Activated T-cell treated with anti-CD3 and anti-CD28 coated beads for 24 hours (primary cell): ENCODE measurements around the gene NSMCE1.
"Not testable (repeated sequence)": the region's sequence is repeated elsewhere in the genome, so short reads cannot be mapped to it uniquely, and the experiment has no call there.

Experiments used
- DNase-seq: peaks from one replicate; pipeline ENCODE4 v3.0.0-alpha.2; 2020; ENCODE audit warnings: low read depth

The NSMCE1 gene

DNA sequence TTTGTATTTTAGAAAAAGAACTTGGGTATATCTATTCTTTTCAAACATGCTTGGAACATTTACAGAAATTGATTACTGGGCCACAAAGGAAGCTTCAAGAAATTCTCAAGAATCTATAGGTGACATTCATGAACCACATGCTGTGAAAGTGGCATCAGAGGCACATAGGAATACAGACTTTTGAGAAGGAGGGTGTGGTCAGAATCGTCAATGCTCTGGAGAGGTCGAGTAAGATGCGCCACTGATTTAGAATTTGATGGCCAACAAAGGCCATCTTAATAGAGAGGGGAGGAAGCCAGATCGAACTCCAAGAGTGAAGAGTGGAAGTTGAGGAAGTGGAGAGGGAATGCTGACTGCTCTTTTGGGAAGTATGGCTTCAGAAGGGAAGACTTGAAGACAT, 3.5 kb upstream of the NSMCE1 start:
- no peak for DNase-seq

DNA sequence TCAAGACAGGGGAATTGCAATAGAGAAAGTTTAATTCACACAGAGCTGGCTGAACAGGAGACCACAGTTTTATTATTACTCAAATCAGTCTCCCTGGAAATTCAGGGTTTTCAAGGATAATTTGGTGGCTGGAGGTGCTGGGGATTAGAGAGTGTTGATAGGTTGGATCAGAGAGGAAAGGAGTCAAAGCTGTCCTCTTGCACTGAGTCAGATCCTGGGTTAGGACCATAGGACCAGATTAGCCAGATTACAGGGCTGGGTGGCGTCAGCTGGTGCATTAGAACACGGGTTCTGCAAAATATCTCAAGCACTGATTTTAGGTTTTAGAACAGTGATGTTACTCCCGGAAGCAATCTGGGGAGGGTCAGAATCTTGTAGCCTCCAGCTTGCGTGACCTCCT, 1.8 kb upstream of the NSMCE1 start:
- DNase-seq, result no peak

DNA sequence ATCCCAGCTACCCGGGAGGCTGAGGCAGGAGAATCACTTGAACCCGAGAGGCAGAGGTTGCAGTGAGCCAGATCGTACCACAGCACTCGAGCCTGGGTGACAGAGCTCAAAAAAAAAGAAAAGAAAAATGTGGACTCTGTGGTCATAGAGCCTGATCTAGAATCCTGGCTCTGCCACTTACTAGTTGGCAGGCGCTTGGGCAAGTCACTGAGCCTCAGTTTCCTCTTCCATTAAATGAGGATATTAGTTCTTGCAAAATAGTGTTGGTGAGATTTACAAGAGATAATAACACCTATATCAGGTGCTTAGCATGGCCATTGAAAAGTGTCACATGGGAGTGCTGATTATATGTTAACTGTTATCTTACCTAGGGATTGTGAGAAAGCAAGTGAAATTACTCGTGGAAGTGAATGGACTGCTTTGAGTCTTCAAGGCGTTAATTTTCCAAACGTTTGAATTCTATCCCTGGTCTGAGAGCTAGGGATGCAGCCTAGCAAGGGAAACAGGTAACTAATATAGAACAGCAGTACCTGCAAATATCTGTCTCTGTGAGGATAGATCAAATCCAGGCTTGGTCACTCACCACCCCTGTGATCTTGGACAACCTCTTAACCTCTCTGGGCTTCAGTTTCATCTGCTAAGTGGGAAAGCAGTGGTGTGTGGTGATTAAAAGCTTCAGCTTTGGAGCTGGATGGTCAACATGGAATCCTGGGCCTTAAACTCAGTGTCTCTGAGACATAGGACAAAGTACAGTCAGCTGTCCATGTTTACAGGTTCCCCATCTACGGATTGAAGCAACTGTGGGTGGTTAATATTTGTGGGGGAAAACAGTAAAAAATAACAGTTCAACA, 953 bp upstream of the NSMCE1 start:
- DNase-seq, result no peak

DNA sequence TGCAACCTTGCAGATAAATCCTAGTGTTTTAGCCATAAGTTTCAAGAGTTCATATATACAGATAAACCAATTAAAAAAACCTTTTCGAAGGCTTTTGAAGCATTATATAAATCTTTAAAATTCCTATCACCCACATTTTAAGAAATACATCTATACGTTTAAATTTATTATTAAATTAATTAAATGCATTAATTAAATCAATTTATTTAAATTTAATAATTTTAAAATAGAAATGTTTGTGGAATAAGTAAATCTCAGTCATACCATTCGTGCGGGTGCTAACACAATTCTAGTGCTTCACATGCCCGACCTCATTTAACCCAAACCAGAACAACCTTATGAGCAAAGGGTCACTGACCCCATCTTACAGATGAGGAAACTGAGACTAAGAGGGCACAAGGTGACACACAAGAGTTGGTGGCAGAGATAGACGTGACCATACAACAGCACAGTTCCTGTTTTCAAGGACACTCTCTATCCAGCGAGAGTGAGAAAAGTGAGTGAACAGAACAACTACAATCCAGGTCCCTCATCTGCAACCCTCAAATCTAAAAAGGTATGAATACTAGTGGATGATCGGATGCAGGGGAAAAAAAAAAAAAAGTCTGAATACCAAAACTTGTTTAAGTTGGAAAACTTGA, 1.4 kb downstream of the NSMCE1 start:
- DNase-seq, result no peak

DNA sequence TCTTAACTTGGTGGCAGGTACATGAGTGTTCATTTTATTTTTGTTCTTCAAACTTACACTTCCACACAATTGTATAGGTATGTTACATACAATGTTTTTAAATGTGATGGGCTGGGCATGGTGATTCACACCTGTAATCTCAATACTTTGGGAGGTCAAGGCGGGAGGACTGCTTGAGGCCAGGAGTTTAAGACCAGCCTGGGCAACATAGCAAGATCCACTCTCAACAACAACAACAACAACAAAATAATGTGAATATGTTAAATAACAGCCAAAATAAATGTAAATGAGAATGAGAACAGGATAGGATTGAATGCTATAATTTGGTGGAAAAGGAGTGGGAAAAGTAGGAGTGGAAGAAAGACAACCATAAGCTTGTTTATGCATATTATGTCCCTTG, 2.6 kb downstream of the NSMCE1 start:
- no peak for DNase-seq

DNA sequence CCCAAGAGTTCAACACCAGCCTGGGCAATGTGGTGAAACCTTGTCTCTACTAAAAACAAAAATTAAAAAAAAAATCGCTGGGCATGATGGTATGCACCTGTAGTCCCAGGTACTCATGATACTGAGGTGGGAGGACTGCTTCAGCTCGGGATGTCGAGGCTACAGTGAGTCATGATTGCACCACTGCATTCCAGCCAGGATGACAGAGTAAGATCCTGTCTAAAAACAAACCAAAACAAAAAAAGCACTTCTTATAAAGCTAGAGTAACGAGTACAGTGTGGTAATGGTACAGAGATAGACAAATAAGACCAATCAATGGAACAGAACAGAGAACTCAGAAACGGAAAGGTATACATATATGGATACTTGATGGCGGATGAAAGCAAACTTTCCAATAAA, 4.4 kb downstream of the NSMCE1 start:
- no peak for DNase-seq

DNA sequence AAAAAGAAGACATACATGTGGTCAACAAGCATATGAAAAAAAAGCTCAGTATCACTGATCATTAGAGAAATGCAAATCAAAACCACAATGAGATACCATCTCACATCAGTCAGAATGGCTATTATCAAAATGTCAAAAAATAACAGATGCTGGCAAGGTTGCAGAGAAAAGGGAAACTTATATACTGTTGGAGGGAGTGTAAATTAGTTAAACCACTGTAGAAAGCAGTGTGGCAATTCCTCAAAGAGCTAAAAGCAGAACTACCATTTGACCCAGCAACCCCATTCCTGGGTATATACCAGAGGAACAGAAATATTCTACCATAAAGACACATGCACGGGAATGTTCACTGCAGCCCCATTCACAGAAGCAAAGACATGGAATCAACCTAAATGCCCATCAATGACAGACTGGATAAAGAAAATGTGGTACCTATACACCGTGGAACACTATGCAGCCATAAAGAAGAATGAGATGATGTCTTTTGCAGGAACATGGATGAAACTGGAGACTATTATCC, 5.6 kb downstream of the NSMCE1 start:
- not testable (repeated sequence) for DNase-seq

DNA sequence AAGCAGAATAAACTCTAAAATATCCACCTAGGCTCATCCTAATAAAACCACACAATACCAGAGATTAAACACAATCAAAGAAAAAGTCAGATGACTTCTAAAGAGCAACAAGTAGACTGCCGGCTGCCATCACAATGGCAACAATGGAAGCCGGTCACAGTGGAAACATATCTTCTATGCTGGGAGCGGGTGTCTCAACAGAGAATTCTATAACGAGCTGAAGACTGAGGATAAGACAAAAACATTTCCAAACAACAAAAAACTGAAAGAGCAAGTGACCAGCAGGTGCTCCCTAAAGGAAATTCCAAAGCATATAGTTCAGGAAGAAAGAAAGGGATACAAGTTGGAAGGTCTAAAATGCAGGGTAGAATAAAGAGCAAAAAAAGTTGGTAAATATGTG, 8.9 kb downstream of the NSMCE1 start:
- no peak for DNase-seq

DNA sequence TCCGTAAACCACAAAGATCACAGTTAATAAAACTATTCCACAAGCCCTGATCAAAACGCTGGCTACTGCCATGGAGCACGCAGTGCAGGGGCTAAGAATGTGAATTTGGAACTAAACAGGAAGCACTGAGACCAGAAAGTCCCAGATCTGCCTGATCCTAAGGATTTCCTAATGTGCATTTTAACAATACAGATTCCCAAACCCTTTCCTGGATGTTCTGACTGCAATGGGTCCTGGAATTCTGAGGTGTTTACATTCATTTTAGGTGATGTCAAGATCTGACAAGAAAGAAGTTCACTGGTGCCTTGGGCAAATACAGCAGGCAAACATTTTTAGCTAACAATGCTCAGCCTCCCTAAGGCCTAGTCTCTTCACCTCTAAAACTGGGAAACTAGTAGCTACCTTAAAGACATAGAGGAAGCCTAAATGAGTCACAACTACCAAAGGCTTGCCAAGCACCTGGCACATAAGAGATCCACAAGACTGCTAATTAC, 10.3 kb downstream of the NSMCE1 start:
- DNase-seq, result no peak

DNA sequence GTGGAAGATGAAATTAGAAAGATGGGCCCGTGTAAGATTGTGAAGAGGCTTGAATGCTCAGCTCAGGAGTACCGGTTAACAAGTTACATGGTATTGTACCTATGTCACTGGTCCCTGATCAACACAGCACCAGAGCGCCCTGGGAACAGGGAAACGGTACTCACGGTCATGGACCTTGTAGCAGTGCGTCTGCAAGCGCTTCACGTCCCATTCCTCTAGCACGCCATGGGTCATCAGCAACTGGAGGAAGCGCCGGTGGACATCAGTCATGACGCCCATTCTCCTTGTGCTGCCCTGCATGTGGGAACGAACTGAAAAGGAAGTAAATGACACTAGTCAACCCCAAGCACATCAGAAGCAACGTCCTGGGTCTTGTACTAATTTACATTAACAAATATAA, 11.3 kb downstream of the NSMCE1 start:
- no peak for DNase-seq

DNA sequence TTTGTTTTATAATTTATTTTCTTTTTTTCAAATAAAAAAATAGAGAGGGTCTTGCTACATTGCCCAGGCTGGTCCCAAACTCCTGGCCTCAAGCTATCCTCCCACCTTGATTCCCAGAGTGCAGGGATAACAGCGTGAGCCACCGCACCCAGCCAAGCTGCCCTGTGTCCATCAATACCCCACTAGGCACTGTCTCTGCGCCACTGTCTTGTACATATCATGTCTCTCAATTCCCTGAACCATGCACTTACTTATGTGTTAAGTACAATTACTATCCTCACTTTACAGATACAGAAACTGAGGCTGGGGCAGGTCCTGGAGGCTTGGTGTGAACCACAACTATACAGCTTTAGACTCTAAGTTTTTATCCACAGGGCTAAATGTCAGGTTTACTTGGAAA, 11.7 kb downstream of the NSMCE1 start:
- DNase-seq, result no peak

DNA sequence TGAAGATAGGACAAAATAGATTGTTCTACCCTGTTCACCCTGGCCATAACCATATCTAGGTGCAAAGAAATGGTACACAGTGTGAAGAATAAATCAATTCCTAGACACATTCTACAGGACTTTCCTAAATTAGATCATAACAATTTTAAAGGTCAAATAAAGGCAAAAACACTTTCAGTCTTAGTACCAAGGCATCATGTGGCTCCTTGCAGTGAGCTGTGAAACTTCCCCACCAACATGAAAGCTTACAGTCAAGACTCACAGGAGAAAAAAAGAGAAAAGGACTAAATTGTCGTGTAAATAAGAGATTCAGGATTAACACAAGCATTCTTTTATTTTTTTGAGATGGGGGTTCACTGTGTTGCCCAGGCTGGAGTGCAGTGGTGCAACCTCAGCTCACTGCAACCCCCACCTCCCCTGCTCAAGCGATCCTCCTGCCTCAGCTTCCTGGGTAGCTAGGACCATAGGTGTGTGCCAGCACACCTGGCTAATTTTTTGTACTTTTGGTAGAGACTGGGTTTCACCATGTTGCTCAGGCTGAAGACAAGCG, 14.2 kb downstream of the NSMCE1 start:
- DNase-seq, result no peak

DNA sequence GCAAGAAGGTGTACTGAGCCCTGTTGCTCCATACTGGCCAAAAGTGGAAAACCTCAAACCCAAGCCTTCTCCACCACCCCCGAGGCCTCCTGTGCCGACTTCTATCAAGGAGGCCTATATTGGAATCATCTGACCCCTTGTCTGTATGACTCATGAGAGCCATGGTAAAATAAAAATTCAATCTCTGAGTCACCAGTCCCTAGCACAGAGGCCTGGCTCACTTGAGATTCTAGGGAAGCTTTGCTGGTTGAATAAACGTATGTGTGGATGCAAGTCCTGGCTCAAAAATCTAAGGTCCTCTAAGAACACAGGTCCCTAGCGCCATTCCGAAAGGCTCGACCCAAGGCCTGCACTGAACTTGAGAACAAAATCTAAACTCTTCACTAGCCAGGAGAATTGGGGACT, 15.0 kb downstream of the NSMCE1 start:
- no peak for DNase-seq

DNA sequence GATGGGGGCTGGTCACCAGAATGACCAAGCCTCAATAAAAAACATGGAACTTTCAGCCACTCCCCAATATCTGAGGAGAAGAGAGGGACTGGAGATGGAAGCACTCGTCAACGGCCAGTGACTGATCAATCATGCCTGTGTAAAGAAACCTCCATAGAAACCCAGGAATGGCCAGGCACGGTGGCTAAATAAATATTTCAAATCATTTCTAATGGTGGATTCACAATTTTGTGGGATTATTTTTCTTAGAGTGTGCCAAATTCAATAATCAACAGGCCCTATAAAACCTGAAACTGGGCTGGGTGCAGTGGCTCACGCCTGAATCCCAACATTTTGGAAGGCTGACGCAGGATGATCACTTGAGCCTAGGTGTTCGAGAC, 16.4 kb downstream of the NSMCE1 start:
- no peak for DNase-seq

DNA sequence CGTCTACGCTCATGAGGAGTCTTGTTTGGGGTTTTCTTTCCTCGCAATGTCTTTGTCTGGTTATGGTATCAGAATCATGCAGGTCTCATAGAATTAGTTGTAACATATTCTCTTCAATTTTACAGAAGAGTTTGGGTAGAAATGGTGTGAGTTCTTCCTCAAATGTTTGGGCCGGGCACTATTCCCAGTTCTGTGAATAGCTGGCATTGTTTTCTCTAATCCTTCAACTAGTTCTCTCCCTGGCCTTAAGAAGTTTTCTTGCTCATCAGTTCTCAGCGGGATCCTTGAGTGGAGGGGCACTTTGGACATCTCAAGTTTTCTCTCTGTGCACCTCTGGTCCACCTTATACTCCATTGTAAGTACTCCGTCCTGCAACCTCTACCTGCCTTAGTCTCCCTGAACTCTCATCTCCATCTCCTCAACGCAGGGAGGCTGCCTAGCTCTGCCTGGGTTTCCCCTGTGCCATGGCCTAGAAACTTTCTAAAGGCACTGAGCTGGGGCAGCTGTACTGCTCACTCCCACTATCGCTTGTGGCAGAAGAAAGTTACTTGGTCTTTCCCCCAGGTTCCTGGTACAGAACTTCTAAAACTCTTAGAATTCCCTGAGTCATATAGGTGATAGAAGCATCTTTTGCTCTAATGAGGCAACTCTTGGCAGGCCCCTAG, 16.9 kb downstream of the NSMCE1 start:
- no peak for DNase-seq

DNA sequence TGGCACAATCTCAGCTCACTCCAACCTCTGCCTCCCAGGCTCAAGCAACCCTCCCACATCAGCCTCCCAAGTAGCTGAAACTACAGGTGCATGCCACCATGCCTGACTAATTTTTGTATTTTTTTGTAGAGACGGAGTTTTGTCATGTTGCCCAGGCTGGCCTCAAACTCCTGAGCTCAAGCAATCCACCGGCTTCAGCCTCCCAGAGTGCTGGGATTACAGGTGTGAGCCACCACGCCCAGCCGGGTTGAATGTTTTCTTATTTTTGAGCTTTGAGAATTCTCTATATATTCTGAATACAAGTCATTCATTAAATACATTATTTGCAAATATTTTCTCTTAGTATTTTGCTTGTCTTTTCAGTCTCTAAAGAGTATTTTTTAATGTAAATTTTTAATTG, 19.7 kb downstream of the NSMCE1 start:
- DNase-seq, result not testable (repeated sequence)

DNA sequence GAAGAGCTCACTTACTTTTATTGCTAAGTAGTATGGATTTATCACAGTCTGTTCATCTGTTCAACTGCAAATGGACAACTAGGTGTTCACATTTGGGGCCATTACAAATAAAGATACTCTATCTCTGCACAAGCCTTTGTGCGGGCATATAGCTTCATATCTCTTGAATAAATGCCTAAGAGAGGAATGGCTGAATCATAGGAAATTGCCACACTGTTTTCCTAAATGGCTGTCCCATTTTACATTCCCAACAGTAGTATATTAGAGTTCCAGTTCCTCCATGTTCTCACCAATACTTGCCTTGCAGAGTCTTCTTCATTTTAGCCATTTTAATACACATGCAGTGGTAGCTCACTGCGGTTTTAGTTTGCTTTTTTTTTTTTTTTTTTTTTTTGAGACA, 20.5 kb downstream of the NSMCE1 start:
- no peak for DNase-seq

DNA sequence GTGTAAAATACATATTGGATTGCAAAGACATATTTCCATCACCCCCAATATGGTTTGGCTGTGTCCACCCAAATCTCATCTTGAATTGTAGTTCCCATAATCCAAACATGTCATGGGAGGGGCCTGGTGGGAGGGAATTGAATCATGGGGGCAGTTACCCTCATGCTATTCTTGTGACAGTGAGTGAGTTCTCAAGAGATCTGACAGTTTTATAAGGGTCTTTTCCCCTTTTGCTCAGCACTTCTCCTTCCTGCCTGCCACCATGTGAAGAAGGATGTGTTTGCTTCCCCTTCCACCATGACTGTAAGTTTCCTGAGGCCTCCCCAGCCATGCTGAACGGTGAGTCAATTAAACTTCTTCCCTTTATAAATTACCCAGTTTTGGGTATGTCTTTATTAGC, 21.5 kb downstream of the NSMCE1 start:
- not testable (repeated sequence) for DNase-seq

DNA sequence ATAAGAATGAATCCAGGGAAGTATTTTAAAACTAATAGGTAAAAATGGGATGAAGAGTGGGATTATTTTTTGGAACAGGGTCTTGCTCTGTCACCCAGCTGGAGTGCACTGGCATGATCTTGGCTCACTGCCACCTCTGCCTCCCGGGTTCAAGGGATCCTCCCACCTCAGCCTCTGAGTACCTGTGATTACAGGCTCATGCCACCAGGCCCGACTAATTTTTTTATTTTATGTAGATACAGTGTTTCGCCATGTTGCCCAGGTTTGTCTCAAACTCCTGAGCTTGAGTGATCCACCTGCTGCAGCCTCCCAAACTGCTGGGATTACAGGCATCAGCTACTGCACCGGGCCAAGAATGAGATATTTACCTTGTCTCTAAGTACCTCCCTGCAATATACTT, 22.1 kb downstream of the NSMCE1 start:
- DNase-seq, result no peak

DNA sequence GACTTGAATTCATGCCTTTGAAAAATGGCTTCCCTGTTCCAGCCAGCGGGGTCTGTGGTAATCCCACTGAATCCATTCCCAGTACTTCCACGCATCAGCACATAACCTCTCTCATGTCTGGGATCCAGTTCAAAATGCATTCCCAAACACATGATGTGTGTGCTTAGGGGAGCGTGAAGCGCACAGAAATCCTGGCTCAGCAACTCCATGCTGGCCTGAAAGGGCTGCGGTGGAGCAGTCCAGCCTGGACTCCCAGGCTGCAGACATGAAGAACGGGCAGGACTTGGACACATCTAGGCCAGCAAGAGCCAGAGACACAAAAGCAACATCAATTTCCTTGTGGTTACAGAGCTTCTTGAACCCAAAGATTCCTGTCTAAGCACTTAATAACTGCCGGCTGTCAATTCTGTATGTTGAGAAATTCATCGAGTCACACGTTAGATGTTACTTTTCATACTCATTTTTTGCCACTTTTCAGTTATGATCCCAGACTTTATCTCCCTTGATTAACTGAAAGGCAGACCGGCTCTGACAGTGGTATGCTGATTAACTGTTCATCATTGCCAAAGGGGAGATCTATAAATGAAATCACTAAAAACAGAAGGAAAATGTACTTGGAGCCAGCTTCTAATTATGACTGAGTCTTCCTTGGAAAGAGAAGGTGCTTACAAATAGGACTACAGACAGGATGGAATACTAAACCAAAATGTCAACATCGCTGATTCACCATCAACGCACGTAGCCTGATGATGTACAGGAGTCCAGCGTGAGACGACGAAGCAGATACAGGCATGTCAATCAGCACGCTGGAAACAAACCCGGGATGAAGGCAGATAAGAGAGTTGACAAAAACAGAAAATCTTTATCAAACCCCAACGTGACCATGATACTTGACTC, 23.0 kb downstream of the NSMCE1 start:
- no peak for DNase-seq

DNA sequence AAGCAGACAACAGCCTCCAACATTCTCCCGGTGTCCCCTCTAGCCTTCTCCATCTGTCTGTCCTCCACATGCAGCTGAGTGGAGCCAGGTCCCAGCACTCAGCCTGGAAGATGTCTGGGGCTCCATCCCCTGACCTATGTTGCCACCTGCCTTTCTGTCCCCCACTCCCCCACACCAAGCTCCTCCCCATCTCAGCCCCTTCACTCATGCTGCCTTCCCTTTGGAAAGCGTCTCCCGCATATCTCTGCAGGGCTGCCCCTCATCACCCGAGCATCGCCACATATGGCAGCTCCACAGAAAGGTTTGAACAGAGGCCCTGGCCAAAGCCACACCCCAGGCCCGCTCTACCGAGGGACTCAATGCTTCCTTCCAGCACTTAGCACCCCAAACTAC, 24.2 kb downstream of the NSMCE1 start:
- no peak for DNase-seq
